Testis (tissue), 2 donors: ENCODE data around the gene SPON1.

Experiments
- POLR2A ChIP-seq: fragments of 450-650 bp; IDR thresholded peaks from one replicate; pipeline ENCODE4 v1.6.1; 2017; ENCODE audit warnings: antibody characterized with exemption, mild to moderate bottlenecking, moderate library complexity
- TF ChIP-seq, protein P1 (sequence below), 3 experiments: fragments of 450-650 bp in 2 of 3; fragments of 200-600 bp in 1 of 3; sonication (generic) in 1 of 3; IDR thresholded peaks; one replicate each; pipeline ENCODE4 v1.5.1; 2016 to 2019; ENCODE audit warnings: antibody characterized with exemption in 3 of 3, mild to moderate bottlenecking in 2 of 3, moderate library complexity in 1 of 3

DNA sequence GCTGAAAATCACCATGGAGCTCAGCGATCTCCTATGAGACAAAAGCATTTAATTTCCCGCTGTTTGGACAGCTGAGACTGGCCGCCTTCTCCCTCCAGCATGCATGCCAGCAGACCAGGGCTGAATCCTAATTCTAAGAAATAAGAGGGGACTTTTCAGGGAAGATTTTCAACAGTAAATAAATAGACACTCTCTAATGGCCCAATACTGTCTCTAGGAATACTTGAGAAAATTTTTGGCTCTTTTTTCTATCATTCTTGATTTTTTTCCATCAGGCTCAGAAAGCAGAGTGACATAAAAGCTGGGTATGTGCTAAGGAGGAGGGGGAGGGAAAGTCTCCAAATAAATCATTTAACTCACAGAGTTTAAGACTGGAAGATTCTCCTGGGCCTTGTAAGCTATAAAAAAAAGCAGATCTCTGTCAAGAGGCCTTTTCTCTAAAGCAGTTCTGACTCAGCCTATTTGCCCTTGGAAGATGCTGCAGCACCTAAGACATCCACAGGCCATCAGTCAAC lies 17.6 kb upstream of the SPON1 start:
- TF ChIP-seq, protein P1, sequence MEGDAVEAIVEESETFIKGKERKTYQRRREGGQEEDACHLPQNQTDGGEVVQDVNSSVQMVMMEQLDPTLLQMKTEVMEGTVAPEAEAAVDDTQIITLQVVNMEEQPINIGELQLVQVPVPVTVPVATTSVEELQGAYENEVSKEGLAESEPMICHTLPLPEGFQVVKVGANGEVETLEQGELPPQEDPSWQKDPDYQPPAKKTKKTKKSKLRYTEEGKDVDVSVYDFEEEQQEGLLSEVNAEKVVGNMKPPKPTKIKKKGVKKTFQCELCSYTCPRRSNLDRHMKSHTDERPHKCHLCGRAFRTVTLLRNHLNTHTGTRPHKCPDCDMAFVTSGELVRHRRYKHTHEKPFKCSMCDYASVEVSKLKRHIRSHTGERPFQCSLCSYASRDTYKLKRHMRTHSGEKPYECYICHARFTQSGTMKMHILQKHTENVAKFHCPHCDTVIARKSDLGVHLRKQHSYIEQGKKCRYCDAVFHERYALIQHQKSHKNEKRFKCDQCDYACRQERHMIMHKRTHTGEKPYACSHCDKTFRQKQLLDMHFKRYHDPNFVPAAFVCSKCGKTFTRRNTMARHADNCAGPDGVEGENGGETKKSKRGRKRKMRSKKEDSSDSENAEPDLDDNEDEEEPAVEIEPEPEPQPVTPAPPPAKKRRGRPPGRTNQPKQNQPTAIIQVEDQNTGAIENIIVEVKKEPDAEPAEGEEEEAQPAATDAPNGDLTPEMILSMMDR (IDR thresholded peaks at IDR 0.05): no peak
- TF ChIP-seq POLR2A: no peak
